ENCODE results near the gene CACNA1G.

CACNA1G gene

GRCh38 chr17:50635732-50635981 is 75.1 kb downstream of the CACNA1G start:
- no peak for DNase-seq

- DNase-seq = no peak
Observed at GRCh38 chr17:50635982-50636803, 75.7 kb downstream of the CACNA1G start.

GRCh38 chr17:50636804-50637195 is 76.3 kb downstream of the CACNA1G start:
- DNase-seq = no peak

GRCh38 chr17:50637829-50638605 is 77.5 kb downstream of the CACNA1G start:
- no peak for DNase-seq

- DNase-seq = no peak
Observed at GRCh38 chr17:50638606-50638965, 78.1 kb downstream of the CACNA1G start.

- no peak for DNase-seq
Observed at GRCh38 chr17:50638966-50639713, 78.6 kb downstream of the CACNA1G start.

- no peak for DNase-seq
Observed at GRCh38 chr17:50640686-50641351, 80.3 kb downstream of the CACNA1G start.

GRCh38 chr17:50641357-50641756 is 80.8 kb downstream of the CACNA1G start:
- no peak for DNase-seq

GRCh38 chr17:50642071-50642721 is 81.7 kb downstream of the CACNA1G start:
- no peak for DNase-seq

GRCh38 chr17:50642722-50643656 is 82.5 kb downstream of the CACNA1G start:
- no peak for DNase-seq

- DNase-seq = no peak
Observed at GRCh38 chr17:50645748-50646682, 85.5 kb downstream of the CACNA1G start.

GRCh38 chr17:50647187-50647586 is 86.7 kb downstream of the CACNA1G start:
- DNase-seq = no peak

GRCh38 chr17:50649042-50649908 is 88.8 kb downstream of the CACNA1G start:
- DNase-seq = no peak

- DNase-seq = no peak
Observed at GRCh38 chr17:50651661-50652060, 91.1 kb downstream of the CACNA1G start.

- DNase-seq = no peak
Observed at GRCh38 chr17:50653738-50654137, 93.2 kb downstream of the CACNA1G start.

- no peak for DNase-seq
Observed at GRCh38 chr17:50656509-50656908, 96.0 kb downstream of the CACNA1G start.

GRCh38 chr17:50657054-50657453 is 96.5 kb downstream of the CACNA1G start:
- no peak for DNase-seq

GRCh38 chr17:50657627-50658026 is 97.1 kb downstream of the CACNA1G start:
- DNase-seq = no peak

GRCh38 chr17:50658616-50659015 is 98.1 kb downstream of the CACNA1G start:
- no peak for DNase-seq

All from NCI-H1417 treated with DMSO at 0.1 percent for 48 hours (cell line).